ENCODE results near the gene ANKRD17. TPM values are rescaled to one million over a fixed set of nuclear protein-coding genes. Genes with fewer than 3 reads are reported as not detected.

ANKRD17 gene
- total and polyA plus RNA-seq, 2 donors (not counting 3 experiments of a cell fraction or from before 2014, with no cell fraction given) = 33.3 to 64.4 TPM

DNA sequence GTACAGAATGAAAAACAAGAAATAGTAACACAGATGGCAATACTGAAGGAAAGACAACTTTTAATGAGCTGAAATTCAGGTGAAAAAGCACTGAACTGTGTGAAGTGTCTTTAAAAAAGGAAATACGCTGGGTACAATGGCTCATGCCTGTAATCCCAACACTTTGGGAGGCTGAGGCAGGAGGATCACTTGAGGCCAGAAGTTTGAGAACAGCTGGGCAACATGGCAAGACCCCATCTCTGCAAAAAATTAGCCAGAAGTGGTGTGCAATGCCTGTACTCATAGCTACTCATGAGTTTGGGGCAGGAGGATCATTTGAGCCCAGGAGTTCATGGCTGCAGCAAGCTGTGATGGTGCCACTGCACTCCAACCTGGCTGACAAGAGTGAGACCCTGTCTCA is 129.3 kb downstream of the ANKRD17 start:
- H3K4me1 ChIP-seq (ENCODE audit: control insufficient read depth, extremely low read depth, insufficient read depth, low read length) = peaks cover 6% of the 10 kb centered on the region
- DNase-seq (ENCODE audit: low read depth, low spot score) (no peak), FAIRE-seq (no peak)
- H3K36me3 ChIP-seq (ENCODE audit: control insufficient read depth in 2 of 2, extremely low read depth in 1 of 2, insufficient read depth in 2 of 2, low read length in 2 of 2) = peaks cover 3 to 5% of the 10 kb centered on the region in 2 experiments
- no peak overlapping the region for H3K9ac ChIP-seq (replicated peaks; ENCODE audit: extremely low read depth, insufficient read depth, low read length)
- no peak overlapping the region for H2AFZ ChIP-seq (ENCODE audit: low read depth, low read length)
- no peaks in the 10 kb centered on the region for H3K9me3 ChIP-seq (replicated peaks; ENCODE audit: control insufficient read depth, insufficient read depth, low read length)
- TF ChIP-seq, protein P1, sequence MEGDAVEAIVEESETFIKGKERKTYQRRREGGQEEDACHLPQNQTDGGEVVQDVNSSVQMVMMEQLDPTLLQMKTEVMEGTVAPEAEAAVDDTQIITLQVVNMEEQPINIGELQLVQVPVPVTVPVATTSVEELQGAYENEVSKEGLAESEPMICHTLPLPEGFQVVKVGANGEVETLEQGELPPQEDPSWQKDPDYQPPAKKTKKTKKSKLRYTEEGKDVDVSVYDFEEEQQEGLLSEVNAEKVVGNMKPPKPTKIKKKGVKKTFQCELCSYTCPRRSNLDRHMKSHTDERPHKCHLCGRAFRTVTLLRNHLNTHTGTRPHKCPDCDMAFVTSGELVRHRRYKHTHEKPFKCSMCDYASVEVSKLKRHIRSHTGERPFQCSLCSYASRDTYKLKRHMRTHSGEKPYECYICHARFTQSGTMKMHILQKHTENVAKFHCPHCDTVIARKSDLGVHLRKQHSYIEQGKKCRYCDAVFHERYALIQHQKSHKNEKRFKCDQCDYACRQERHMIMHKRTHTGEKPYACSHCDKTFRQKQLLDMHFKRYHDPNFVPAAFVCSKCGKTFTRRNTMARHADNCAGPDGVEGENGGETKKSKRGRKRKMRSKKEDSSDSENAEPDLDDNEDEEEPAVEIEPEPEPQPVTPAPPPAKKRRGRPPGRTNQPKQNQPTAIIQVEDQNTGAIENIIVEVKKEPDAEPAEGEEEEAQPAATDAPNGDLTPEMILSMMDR (IDR thresholded peaks at IDR 0.05; ENCODE audit: extremely low read depth in 1 of 2, insufficient read depth in 1 of 2, low read depth in 1 of 2, low read length in 2 of 2) = no peak
- TF ChIP-seq EZH2 (IDR thresholded peaks at IDR 0.05; ENCODE audit: borderline replicate concordance, low read depth, low read length, severe bottlenecking) (no peak), MYC (IDR thresholded peaks at IDR 0.05; ENCODE audit: low read depth, low read length) (no peak), GATA2 (IDR thresholded peaks at IDR 0.05; ENCODE audit: insufficient read depth, insufficient read length, low read depth, low read length) (no peak), POLR2A (IDR thresholded peaks at IDR 0.05; ENCODE audit: low read depth, low read length) (no peak), FOS (IDR thresholded peaks at IDR 0.05; ENCODE audit: borderline replicate concordance, insufficient read depth, low read length) (no peak), POLR2AphosphoS5 (IDR thresholded peaks at IDR 0.05; ENCODE audit: insufficient read depth, low read depth, low read length) (no peak), JUN (IDR thresholded peaks at IDR 0.05; ENCODE audit: borderline replicate concordance, insufficient read depth, insufficient read length, low read depth) (no peak)
- TF ChIP-seq, protein P2, sequence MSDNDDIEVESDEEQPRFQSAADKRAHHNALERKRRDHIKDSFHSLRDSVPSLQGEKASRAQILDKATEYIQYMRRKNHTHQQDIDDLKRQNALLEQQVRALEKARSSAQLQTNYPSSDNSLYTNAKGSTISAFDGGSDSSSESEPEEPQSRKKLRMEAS (IDR thresholded peaks at IDR 0.05; ENCODE audit: insufficient read depth, insufficient read length) = no peak
- no peaks in the 10 kb centered on the region for H3K9me1 ChIP-seq (replicated peaks; ENCODE audit: control insufficient read depth, extremely low read depth, insufficient read depth, low read length)
- ChIA-PET CTCF (interaction anchor here (0.7 to 2.7 kb wide), 4 partner anchors 10 to 127 kb away, joined by 3 to 29 read pairs (median 10); no protein-coding TSS in a partner anchor), POLR2A (interaction anchor here (0.7 kb wide), 2 partner anchors 15 to 25 kb away, joined by 3 read pairs; no protein-coding TSS in a partner anchor)
- no peak overlapping the region for H3K4me2 ChIP-seq (ENCODE audit: insufficient read depth, low read length)
- peaks cover 2% of the 10 kb centered on the region for H3K79me2 ChIP-seq (ENCODE audit: control insufficient read depth, insufficient read depth, low read length)
- no peak overlapping the region for H3K27ac ChIP-seq (ENCODE audit: insufficient read depth, low read depth, low read length)
- intact Hi-C loops (cut with micrococcal nuclease) (no loop called here), dilution Hi-C loops (cut with MboI; ENCODE audit: extremely low pct_ligation_motif_present, low sequenced_read_pairs) (no loop called here)
- H4K20me1 ChIP-seq (replicated peaks; ENCODE audit: control insufficient read depth, extremely low read depth, insufficient read depth, low read length) = peaks cover 2% of the 10 kb centered on the region
- no peaks in the 10 kb centered on the region for H3K27me3 ChIP-seq (ENCODE audit: control insufficient read depth in 2 of 2, insufficient read depth in 2 of 2, low read length in 2 of 2)
- no peak overlapping the region for H3K4me3 ChIP-seq (replicated peaks in 1 of 3; ENCODE audit: insufficient read depth in 1 of 3, low read depth in 1 of 3, low read length in 3 of 3)
- no TSS peak for BruUV-seq (replicated peaks)
